Tibial artery (tissue), 4 donors: ENCODE data around the gene ERCC1.
A peak's percentile ranks its signal among the peaks of the same experiment; 100 is the strongest.

ENCODE experiments used
- DNase-seq, 2 donors: peaks; one replicate each; pipeline ENCODE4 v3.0.0-alpha.2; 2019
- H3K27ac ChIP-seq, 2 donors: fragments of 200-600 bp; sonication (generic) in 1 of 2; 1 replicate in 1 of 2; 2 replicates in 1 of 2; pipeline ENCODE4 v1.5.1; 2018 to 2019; ENCODE audit warnings: mild to moderate bottlenecking in 1 of 2
- H3K27me3 ChIP-seq, 2 donors: fragments of 200-600 bp; sonication (generic) in 1 of 2; one replicate each; pipeline versions ENCODE4 v1.5.1 to v1.6.0; 2016 to 2019
- H3K36me3 ChIP-seq, 3 donors: fragments of 200-600 bp; sonication (generic) in 2 of 3; one replicate each; pipeline ENCODE4 v1.5.1; 2016 to 2019; ENCODE audit warnings: mild to moderate bottlenecking in 2 of 3
- H3K4me1 ChIP-seq, 4 donors: fragments of 200-600 bp; sonication (generic) in 2 of 4; 1 replicate in 3 of 4; 2 replicates in 1 of 4; pipeline ENCODE4 v1.5.1; 2016 to 2019
- H3K4me3 ChIP-seq, 2 donors: fragments of 200-600 bp; sonication (generic) in 1 of 2; 1 replicate in 1 of 2; 2 replicates in 1 of 2; pipeline ENCODE4 v1.5.1; 2018 to 2019; ENCODE audit warnings: mild to moderate bottlenecking in 2 of 2
- H3K9me3 ChIP-seq, 3 donors: fragments of 200-600 bp; sonication (generic) in 1 of 3; one replicate each; pipeline ENCODE4 v1.5.1; 2016 to 2019
- intact Hi-C: fragments of 100-400 bp; cut with DNase I; formaldehyde crosslinking; loops from one replicate; pipeline ENCODE4 v1.15.0; 2023; ENCODE audit warnings: low total_unique reads
- TF ChIP-seq, protein P1 (sequence below), 2 experiments: fragments of 200-600 bp in 1 of 2; fragments of 450-650 bp in 1 of 2; IDR thresholded peaks; one replicate each; pipeline ENCODE4 v1.5.1; 2017 to 2019; ENCODE audit warnings: antibody characterized with exemption in 2 of 2, mild to moderate bottlenecking in 1 of 2, moderate library complexity in 1 of 2

ERCC1 gene

DNA sequence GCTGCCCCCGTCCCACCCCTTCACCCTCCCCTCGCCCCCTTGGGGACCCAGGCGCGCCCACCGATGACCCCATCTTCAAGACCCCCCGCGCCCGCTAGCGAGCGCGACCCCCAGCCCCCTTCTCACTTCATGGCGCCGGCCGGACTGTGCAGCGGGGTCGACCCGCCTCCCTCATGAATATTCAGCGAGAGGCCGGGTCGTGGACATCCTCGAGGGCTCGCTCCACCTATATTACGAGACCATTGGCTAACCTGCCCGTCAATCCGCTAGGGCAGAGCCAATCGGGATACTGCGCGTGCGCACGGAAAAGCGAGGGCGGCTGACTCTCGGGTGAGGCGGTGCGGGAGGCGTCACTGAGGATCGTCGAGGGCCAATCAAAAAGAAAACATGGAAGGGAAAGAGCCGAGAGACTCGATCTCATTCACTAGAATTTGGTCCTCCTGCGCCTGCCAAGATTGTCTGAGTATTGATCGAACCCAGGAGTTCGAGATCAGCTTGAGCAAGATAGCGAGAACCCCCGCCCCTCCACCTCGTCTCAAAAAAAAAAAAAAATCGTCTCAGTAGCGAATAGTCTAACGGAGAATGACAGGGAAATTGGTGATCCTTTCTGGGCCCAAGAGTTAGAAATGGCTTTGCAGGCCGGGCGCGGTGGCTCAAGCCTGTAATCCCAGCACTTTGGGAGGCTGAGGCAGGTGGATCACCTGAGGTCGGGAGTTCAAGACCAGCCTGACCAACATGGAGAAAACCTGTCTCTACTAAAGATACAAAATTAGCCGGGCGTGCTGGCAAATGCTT lies 53.1 kb downstream of the ERCC1 start, which contains the start of gene ERCC2:
Gene ERCC2 (minus strand): TSS at position 164 of the 795 bp plus-strand sequence. CDS start 33 bp downstream, at position 131.
- intact Hi-C loops, result no loop called here
- Histone ChIP-seq H3K36me3 (peaks cover 0 to 4% (median 0%) of the 10 kb centered on the region in 3 donors), H3K27me3 (no peaks in the 10 kb centered on the region), H3K4me3 (peak within 1 kb of the TSS; percentile 65 to 77), H3K27ac (peak within 1 kb of the TSS; percentile 65 to 73), H3K9me3 (no peaks in the 10 kb centered on the region), H3K4me1 (peaks cover 0 to 13% (median 4%) of the 10 kb centered on the region in 4 donors)
- TF ChIP-seq, protein P1, sequence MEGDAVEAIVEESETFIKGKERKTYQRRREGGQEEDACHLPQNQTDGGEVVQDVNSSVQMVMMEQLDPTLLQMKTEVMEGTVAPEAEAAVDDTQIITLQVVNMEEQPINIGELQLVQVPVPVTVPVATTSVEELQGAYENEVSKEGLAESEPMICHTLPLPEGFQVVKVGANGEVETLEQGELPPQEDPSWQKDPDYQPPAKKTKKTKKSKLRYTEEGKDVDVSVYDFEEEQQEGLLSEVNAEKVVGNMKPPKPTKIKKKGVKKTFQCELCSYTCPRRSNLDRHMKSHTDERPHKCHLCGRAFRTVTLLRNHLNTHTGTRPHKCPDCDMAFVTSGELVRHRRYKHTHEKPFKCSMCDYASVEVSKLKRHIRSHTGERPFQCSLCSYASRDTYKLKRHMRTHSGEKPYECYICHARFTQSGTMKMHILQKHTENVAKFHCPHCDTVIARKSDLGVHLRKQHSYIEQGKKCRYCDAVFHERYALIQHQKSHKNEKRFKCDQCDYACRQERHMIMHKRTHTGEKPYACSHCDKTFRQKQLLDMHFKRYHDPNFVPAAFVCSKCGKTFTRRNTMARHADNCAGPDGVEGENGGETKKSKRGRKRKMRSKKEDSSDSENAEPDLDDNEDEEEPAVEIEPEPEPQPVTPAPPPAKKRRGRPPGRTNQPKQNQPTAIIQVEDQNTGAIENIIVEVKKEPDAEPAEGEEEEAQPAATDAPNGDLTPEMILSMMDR (IDR thresholded peaks at IDR 0.05), result no peak
- DNase-seq, result peak; percentile 99

DNA sequence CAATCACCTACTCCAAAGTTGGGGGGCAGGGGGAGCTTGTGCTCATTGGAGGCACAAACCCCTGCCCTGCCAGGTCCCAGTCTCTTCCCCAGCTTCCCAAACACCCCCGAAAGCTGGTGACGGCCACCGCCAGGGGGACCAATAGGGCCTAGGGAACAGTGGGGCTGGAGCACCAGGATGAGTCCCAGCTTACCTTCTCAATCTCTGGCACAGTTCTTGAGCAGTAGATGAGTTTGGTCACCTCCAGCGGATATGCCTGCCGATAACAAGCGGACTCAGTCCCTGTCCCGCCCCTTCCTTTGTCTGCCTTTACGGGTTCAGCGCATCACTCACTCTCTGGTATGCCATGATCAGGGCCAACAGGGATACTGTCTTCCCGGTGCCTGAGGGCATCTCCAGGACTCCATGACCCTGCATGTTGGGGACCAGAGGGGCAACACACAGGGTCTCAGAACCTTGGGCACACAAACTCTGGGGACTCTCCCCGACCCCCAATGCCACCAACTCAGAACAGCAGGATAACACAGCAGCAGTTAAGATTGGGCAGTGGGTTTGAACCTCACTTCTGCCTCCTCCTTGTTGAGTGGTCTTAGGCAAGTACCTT lies 54.9 kb downstream of the ERCC1 start:
- peaks cover 0 to 20% (median 4%) of the 10 kb centered on the region in 3 donors for H3K36me3 ChIP-seq
- H3K27ac ChIP-seq, result no peak overlapping the region
- H3K4me3 ChIP-seq, result no peak overlapping the region
- TF ChIP-seq, protein P1 (IDR thresholded peaks at IDR 0.05), result no peak
- intact Hi-C loops, result no loop called here
- H3K9me3 ChIP-seq, result no peaks in the 10 kb centered on the region
- no peaks in the 10 kb centered on the region for H3K27me3 ChIP-seq
- no peak for DNase-seq
- H3K4me1 ChIP-seq, result peaks cover 0 to 13% (median 4%) of the 10 kb centered on the region in 4 donors

GRCh38 chr19:45368127-45368526 lies 55.6 kb downstream of the ERCC1 start:
- Histone ChIP-seq H3K27me3 (no peaks in the 10 kb centered on the region), H3K36me3 (peaks cover 0 to 28% (median 11%) of the 10 kb centered on the region in 3 donors), H3K27ac (no peak overlapping the region), H3K4me1 (peaks cover 0 to 13% (median 4%) of the 10 kb centered on the region in 4 donors), H3K9me3 (no peaks in the 10 kb centered on the region), H3K4me3 (no peak overlapping the region)
- intact Hi-C loops, result no loop called here
- no peak for DNase-seq
- TF ChIP-seq, protein P1 (IDR thresholded peaks at IDR 0.05), result no peak

DNA sequence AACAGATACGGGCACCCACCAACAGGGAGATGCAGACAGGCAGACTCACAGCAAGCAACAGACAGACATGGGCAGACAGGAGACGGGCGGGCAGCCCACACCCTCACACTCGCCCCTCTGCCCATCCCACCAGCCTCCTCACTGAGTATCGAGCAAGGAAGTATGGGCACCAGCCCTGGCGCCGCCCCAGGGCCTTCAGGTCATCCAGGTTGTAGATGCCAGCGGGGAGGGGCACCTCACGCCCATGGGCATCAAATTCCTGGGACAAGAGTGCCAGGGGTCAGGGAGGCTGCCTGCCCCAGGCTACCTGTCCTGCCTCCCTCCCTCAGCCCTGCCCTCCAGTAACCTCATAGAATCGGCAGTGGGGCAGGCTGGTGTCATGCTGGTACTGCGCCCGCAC lies 59.0 kb downstream of the ERCC1 start:
- intact Hi-C loops, result no loop called here
- TF ChIP-seq, protein P1 (IDR thresholded peaks at IDR 0.05), result no peak
- Histone ChIP-seq H3K36me3 (peaks cover 0 to 54% (median 19%) of the 10 kb centered on the region in 3 donors), H3K27ac (no peak overlapping the region), H3K4me1 (peaks cover 0 to 3% (median 0%) of the 10 kb centered on the region in 4 donors), H3K4me3 (no peak overlapping the region), H3K9me3 (no peaks in the 10 kb centered on the region), H3K27me3 (no peaks in the 10 kb centered on the region)
- no peak for DNase-seq

DNA sequence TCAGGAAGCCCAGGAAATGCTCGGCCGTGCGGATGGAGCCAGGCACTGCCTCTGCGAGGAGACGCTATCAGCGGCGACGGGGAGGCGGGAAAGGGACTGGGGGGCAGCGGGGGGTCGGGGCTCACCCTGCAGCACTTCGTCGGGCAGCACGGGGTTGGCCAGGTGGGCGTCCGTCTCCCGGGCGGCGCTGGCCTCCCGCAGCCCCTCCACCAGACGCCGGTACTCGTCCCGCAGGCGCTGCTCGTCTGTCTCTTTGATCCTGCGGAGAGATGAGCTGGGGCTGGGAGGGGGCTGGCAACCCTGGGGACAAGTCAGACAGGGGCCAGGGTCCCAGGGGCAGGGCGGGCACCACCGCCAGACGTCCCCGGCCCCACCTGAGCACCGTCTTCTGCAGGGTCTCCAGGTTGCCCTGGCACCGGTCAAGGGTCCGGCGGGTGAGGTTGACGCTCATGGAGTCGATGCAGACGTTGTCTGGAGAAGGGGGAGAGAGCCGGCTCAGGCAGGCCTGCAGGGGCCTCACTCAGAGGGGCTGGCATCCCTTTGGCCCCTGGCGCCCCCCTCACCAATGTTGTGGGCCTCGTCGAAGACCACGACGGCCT lies 59.8 kb downstream of the ERCC1 start:
- Histone ChIP-seq H3K27me3 (no peaks in the 10 kb centered on the region), H3K36me3 (peaks cover 0 to 62% (median 24%) of the 10 kb centered on the region in 3 donors), H3K4me1 (no peaks in the 10 kb centered on the region), H3K9me3 (no peaks in the 10 kb centered on the region), H3K27ac (no peak overlapping the region), H3K4me3 (no peak overlapping the region)
- no peak for DNase-seq
- intact Hi-C loops, result no loop called here
- TF ChIP-seq, protein P1 (IDR thresholded peaks at IDR 0.05), result no peak
